Activated naive CD8-positive, alpha-beta T cell treated with anti-CD3 and anti-CD28 coated beads, Interleukin-2, amount 50 U/mL, for 24 hours (primary cell): ENCODE results near the gene RPS18.

Experiments used
- ATAC-seq: fragments of 150-1000 bp; cut with Tn5 transposase; one replicate; pipeline ENCODE4 v1.10.0; 2021
- DNase-seq: peaks from one replicate; pipeline ENCODE4 v3.0.0; 2021
- H3K27ac Mint-ChIP-seq: one replicate; pipeline ENCODE4 v1.8.0; 2021; ENCODE audit warnings: mild to moderate bottlenecking, mixed read lengths
- H3K27me3 Mint-ChIP-seq: one replicate; pipeline ENCODE4 v1.8.0; 2021; ENCODE audit warnings: mixed read lengths
- H3K36me3 Mint-ChIP-seq: one replicate; pipeline ENCODE4 v1.8.0; 2021; ENCODE audit warnings: low read depth, mixed read lengths
- H3K4me1 Mint-ChIP-seq: one replicate; pipeline ENCODE4 v1.8.0; 2021; ENCODE audit warnings: mixed read lengths
- H3K4me3 Mint-ChIP-seq: one replicate; pipeline ENCODE4 v1.8.0; 2021; ENCODE audit warnings: mild to moderate bottlenecking, moderate library complexity, mixed read lengths
- H3K9me3 Mint-ChIP-seq: one replicate; pipeline ENCODE4 v1.8.0; 2021; ENCODE audit warnings: mixed read lengths

Gene RPS18

DNA sequence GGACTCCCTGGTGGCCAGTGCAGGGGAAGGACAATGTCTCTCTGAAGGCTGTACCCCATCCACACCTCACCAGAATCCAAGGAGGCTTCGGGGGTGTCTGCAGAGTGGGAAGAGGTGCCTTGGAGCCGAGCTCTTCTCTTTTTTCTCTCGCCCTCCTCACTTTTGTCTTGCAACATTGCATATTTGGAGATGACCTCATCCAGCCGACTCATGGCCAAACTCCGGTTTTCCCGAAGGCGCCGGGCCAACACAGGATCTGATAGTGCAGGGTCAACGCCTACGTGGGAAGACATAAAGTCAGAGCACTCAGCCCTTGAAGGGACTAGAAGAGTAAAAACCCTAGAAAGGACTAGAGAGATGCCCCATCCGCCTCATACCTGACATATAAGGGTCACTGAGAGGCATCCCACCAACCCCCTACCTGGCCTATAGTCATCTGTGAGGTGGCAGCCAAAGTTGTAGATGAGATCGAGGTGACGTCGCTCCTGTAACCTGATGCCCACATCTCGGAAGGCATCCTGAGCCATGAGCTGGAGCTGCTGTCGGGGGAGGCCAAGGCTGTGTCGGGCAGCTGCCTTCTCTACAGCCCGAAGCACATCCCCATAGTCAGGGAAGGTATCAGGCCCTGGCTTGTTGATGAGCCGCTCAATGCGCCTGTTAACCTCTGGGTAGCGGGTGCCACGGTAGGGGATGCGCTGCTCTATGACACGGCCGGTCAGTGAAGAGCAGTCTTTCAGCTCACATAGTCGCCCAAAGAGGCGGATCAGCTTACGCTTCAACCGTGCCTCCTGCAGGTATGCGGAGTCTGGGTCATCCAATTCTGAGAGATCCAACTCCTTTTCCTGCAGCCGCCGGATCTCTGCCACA lies 48.7 kb downstream of the RPS18 start:
- H3K4me3 Mint-ChIP-seq: peak overlapping the region; percentile 98
- DNase-seq (no peak), ATAC-seq (no peak)
- peaks cover 77% of the 10 kb centered on the region for H3K4me1 Mint-ChIP-seq
- no peaks in the 10 kb centered on the region for H3K27me3 Mint-ChIP-seq
- H3K27ac Mint-ChIP-seq: peak overlapping the region; percentile 74
- H3K36me3 Mint-ChIP-seq: peaks cover 46% of the 10 kb centered on the region
- H3K9me3 Mint-ChIP-seq: no peaks in the 10 kb centered on the region

DNA sequence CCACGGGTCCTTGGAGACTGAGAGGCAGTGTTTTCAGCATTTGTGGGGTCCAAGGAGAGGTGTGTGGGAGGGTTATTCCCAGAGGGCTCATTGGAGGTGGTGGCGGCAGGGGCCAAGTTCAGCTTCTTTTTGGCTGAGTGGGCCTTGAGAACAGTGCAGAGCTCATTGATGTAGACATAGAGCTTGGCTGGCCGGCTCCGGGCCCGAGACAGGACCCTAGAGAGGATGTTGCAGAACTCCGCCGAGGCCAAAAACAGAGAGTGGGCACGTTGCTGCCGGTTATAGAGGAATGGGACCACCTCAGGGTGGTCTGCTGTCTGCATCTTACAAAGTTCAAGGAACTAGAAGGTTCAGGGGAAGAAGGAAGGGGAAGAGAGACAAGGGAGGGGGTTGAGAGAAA lies 49.4 kb downstream of the RPS18 start:
- Mint-ChIP-seq H3K4me3 (peak overlapping the region; percentile 98), H3K4me1 (peaks cover 70% of the 10 kb centered on the region), H3K27me3 (no peaks in the 10 kb centered on the region), H3K27ac (peak overlapping the region; percentile 81), H3K9me3 (no peaks in the 10 kb centered on the region), H3K36me3 (peaks cover 46% of the 10 kb centered on the region)
- DNase-seq: no peak
- no peak for ATAC-seq

DNA sequence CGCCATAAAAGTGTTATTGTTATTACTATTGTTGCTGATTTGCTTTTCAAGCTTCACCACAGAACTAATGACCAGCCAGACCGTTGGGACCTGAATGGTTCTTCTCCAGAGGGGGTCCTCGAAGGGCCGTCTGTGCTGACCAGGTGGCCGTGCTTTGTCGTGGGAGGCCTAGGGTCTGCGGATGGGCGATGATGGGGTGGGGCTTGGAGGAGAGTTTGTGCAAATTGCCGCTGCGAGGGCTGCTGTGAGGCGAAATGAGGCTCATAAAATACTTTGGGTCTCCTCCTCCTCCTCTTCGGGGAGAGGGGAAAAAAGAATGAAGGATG lies 51.7 kb downstream of the RPS18 start:
- no peak for ATAC-seq
- peaks cover 38% of the 10 kb centered on the region for H3K36me3 Mint-ChIP-seq
- H3K4me1 Mint-ChIP-seq: peaks cover 51% of the 10 kb centered on the region
- peak overlapping the region; percentile 98 for H3K4me3 Mint-ChIP-seq
- H3K27ac Mint-ChIP-seq: peak overlapping the region; percentile 100
- DNase-seq: peak; percentile 41
- H3K27me3 Mint-ChIP-seq: no peaks in the 10 kb centered on the region
- no peaks in the 10 kb centered on the region for H3K9me3 Mint-ChIP-seq

DNA sequence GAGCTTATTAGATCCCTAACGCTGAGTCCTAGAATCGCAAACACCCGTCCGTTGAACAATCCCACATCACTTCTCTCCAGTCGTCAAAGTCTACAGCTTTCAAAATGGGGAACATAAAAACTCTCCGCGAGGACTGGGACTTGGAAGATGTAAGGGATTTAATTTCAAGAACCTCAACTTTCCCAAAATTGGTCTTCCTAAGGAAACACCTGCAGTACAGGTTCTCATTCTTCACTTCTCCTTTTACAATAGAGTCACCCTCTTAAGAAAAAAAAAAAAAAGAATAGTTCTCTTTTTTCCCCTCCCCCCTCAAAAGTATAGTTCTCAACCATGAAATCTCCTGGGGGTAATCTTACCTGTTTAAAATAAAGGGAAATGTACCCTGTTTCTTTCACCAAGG lies 52.2 kb downstream of the RPS18 start:
- H3K4me3 Mint-ChIP-seq: peak overlapping the region; percentile 98
- ATAC-seq: no peak
- no peaks in the 10 kb centered on the region for H3K27me3 Mint-ChIP-seq
- H3K27ac Mint-ChIP-seq: peak overlapping the region; percentile 100
- H3K4me1 Mint-ChIP-seq: peaks cover 46% of the 10 kb centered on the region
- peaks cover 35% of the 10 kb centered on the region for H3K36me3 Mint-ChIP-seq
- no peaks in the 10 kb centered on the region for H3K9me3 Mint-ChIP-seq
- DNase-seq: no peak
